ENCODE data around the gene GRB10.

GRB10 gene

GRCh38 chr7:50714857-50715256 lies 67.8 kb downstream of the GRB10 start:
- no peak for DNase-seq

- no peak for DNase-seq
Measured at GRCh38 chr7:50713123-50713965, 69.4 kb downstream of the GRB10 start.

- no peak for DNase-seq
Measured at GRCh38 chr7:50712252-50713122, 70.2 kb downstream of the GRB10 start.

GRCh38 chr7:50711271-50712175 lies 71.2 kb downstream of the GRB10 start:
- no peak for DNase-seq

GRCh38 chr7:50710441-50711154 lies 72.1 kb downstream of the GRB10 start:
- DNase-seq: no peak

GRCh38 chr7:50709151-50709550 lies 73.5 kb downstream of the GRB10 start:
- DNase-seq: no peak

- no peak for DNase-seq
Measured at GRCh38 chr7:50707236-50708006, 75.3 kb downstream of the GRB10 start.

GRCh38 chr7:50706469-50706937 lies 76.2 kb downstream of the GRB10 start:
- no peak for DNase-seq

- DNase-seq: no peak
Measured at GRCh38 chr7:50704844-50705243, 77.9 kb downstream of the GRB10 start.

GRCh38 chr7:50703654-50704053 lies 79.0 kb downstream of the GRB10 start:
- DNase-seq: no peak

- no peak for DNase-seq
Measured at GRCh38 chr7:50699143-50699542, 83.6 kb downstream of the GRB10 start.

GRCh38 chr7:50697748-50698147 lies 84.9 kb downstream of the GRB10 start:
- no peak for DNase-seq

GRCh38 chr7:50696810-50697582 lies 85.7 kb downstream of the GRB10 start:
- DNase-seq: no peak

GRCh38 chr7:50695026-50695425 lies 87.7 kb downstream of the GRB10 start:
- no peak for DNase-seq

GRCh38 chr7:50693455-50694130 lies 89.1 kb downstream of the GRB10 start:
- no peak for DNase-seq

GRCh38 chr7:50690541-50691011 lies 92.1 kb downstream of the GRB10 start:
- no peak for DNase-seq

GRCh38 chr7:50688226-50688590 lies 94.5 kb downstream of the GRB10 start:
- DNase-seq: no peak

GRCh38 chr7:50687575-50688225 lies 95.0 kb downstream of the GRB10 start:
- DNase-seq: no peak

GRCh38 chr7:50687096-50687495 lies 95.6 kb downstream of the GRB10 start:
- DNase-seq: no peak

Data from NCI-H1436 treated with DMSO at 0.1 percent for 48 hours (cell line).